SK-N-SH treated with all-trans-retinoic acid at 6 μM for 48 hours (cell line): ENCODE data around the gene LIG4.

ENCODE experiments used
- ATAC-seq: fragments of 200-7000 bp; cut with Tn5 transposase; 3 replicates; pipeline ENCODE4 v1.9.1; 2020; ENCODE audit warnings: mild to moderate bottlenecking, moderate library complexity
- ARNTL ChIP-seq: fragments of 450-650 bp; formaldehyde crosslinking; IDR thresholded peaks from 2 replicates; pipeline ENCODE4 v1.5.0; 2020; ENCODE audit warnings: low read depth, mild to moderate bottlenecking, moderate library complexity, borderline replicate concordance
- BACH2 ChIP-seq: fragments of 250-450 bp; sonication (Bioruptor Pico); IDR thresholded peaks from 2 replicates; pipeline ENCODE4 v1.9.0; 2021; ENCODE audit warnings: mild to moderate bottlenecking, borderline replicate concordance
- CSDC2 ChIP-seq: fragments of 250-450 bp; sonication (Bioruptor Pico); IDR thresholded peaks from 2 replicates; pipeline ENCODE4 v1.5.0; 2020; ENCODE audit warnings: mild to moderate bottlenecking, moderate library complexity
- ESRRG ChIP-seq: fragments of 250-450 bp; sonication (Bioruptor Pico); IDR thresholded peaks from 2 replicates; pipeline ENCODE4 v1.6.1; 2021; ENCODE audit warnings: mild to moderate bottlenecking
- GLIS3 ChIP-seq: fragments of 250-450 bp; sonication (Bioruptor Pico); IDR thresholded peaks from 2 replicates; pipeline ENCODE4 v1.5.0; 2020; ENCODE audit warnings: mild to moderate bottlenecking, moderate library complexity
- ISL1 ChIP-seq: fragments of 250-450 bp; sonication (Bioruptor Pico); IDR thresholded peaks from 2 replicates; pipeline ENCODE4 v2.1.2; 2022; ENCODE audit warnings: mild to moderate bottlenecking, moderate library complexity
- OSR1 ChIP-seq: fragments of 250-450 bp; sonication (Bioruptor Pico); IDR thresholded peaks from 2 replicates; pipeline ENCODE4 v1.8.0; 2022; ENCODE audit warnings: moderate library complexity, mild to moderate bottlenecking, inconsistent platforms
- PPARA ChIP-seq: fragments of 250-450 bp; sonication (Bioruptor Pico); IDR thresholded peaks from 2 replicates; pipeline ENCODE4 v1.5.0; 2020; ENCODE audit warnings: mild to moderate bottlenecking, borderline replicate concordance
- RARB ChIP-seq: fragments of 250-450 bp; sonication (Bioruptor Pico); IDR thresholded peaks from 2 replicates; pipeline ENCODE4 v1.8.0; 2021; ENCODE audit warnings: mild to moderate bottlenecking, moderate library complexity
- SNAI2 ChIP-seq: fragments of 250-450 bp; sonication (Bioruptor Pico); IDR thresholded peaks from 2 replicates; pipeline ENCODE4 v1.5.0; 2020; ENCODE audit warnings: mild to moderate bottlenecking, moderate library complexity
- TCF4 ChIP-seq: fragments of 250-450 bp; sonication (Bioruptor Pico); IDR thresholded peaks from 2 replicates; pipeline ENCODE4 v1.8.0; 2021; ENCODE audit warnings: mild to moderate bottlenecking, moderate library complexity, borderline replicate concordance
- TOX ChIP-seq: fragments of 250-450 bp; sonication (Bioruptor Pico); IDR thresholded peaks from 2 replicates; pipeline ENCODE4 v1.8.0; 2021; ENCODE audit warnings: mild to moderate bottlenecking, moderate library complexity, borderline replicate concordance
- ZC3H10 ChIP-seq: fragments of 250-450 bp; sonication (Bioruptor Pico); IDR thresholded peaks from 2 replicates; pipeline ENCODE4 v1.5.1; 2021; ENCODE audit warnings: mild to moderate bottlenecking, moderate library complexity
- ZFP3 ChIP-seq: fragments of 250-450 bp; sonication (Bioruptor Pico); IDR thresholded peaks from 2 replicates; pipeline ENCODE4 v1.5.0; 2020; ENCODE audit warnings: mild to moderate bottlenecking, moderate library complexity
- ZFP30 ChIP-seq: fragments of 450-650 bp; formaldehyde crosslinking; IDR thresholded peaks from 2 replicates; pipeline ENCODE4 v1.5.0; 2022; ENCODE audit warnings: mild to moderate bottlenecking, moderate library complexity
- ZNF565 ChIP-seq: fragments of 450-650 bp; formaldehyde crosslinking; conservative IDR thresholded peaks from 2 replicates; pipeline ENCODE4 v1.5.0; 2020; ENCODE audit warnings: low read depth, mild to moderate bottlenecking, moderate library complexity
- ZNF70 ChIP-seq: fragments of 450-650 bp; formaldehyde crosslinking; IDR thresholded peaks from 2 replicates; pipeline ENCODE4 v1.5.0; 2020; ENCODE audit warnings: mild to moderate bottlenecking, moderate library complexity
- ZNF8 ChIP-seq: fragments of 450-650 bp; formaldehyde crosslinking; IDR thresholded peaks from 2 replicates; pipeline ENCODE4 v1.5.0; 2020; ENCODE audit warnings: mild to moderate bottlenecking, moderate library complexity
- TF ChIP-seq, protein P1 (sequence below): fragments of 250-450 bp; sonication (Bioruptor Pico); IDR thresholded peaks from 2 replicates; pipeline ENCODE4 v1.8.0; 2021; ENCODE audit warnings: low read depth, mild to moderate bottlenecking, moderate library complexity, borderline replicate concordance
- TF ChIP-seq, protein P2 (sequence below): fragments of 250-450 bp; sonication (Bioruptor Pico); IDR thresholded peaks from 2 replicates; pipeline ENCODE4 v1.5.1; 2021; ENCODE audit warnings: mild to moderate bottlenecking, moderate library complexity
- TF ChIP-seq, protein P3 (sequence below): fragments of 250-450 bp; sonication (Bioruptor Pico); IDR thresholded peaks from 2 replicates; pipeline ENCODE4 v1.8.0; 2020; ENCODE audit warnings: mild to moderate bottlenecking, moderate library complexity, borderline replicate concordance
- TF ChIP-seq, protein P4 (sequence below): fragments of 250-450 bp; sonication (Bioruptor Pico); IDR thresholded peaks from 2 replicates; pipeline ENCODE4 v1.5.1; 2020; ENCODE audit warnings: low read depth, mild to moderate bottlenecking, moderate library complexity
- TF ChIP-seq, protein P5 (sequence below): fragments of 250-450 bp; sonication (Bioruptor Pico); IDR thresholded peaks from 2 replicates; pipeline ENCODE4 v1.5.0; 2020; ENCODE audit warnings: mild to moderate bottlenecking, moderate library complexity

The LIG4 gene

DNA sequence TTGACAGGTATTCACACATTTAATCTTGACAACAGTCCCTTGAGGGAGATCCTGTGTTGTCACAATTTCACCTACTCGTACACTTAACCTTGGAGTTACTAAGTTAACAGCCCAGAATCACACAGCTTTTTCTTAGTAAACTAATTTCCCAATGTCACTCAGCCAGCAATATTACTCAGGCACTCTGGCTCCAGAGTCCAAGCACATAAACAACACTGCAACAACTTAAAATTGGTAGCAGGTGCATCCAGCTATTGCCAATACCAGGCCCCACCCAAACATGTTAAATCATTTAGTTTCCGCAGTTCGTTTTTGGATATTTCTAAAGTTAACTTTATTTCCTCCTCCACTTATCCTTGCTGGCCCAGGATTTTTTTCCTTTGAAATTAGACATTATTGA is 32.7 kb downstream of the LIG4 start:
- no peak for TF ChIP-seq ZFP30 (CRISPR knock-in tag)
- no peak for TF ChIP-seq ESRRG (CRISPR knock-in tag)
- TF ChIP-seq OSR1 (CRISPR knock-in tag), result no peak
- TF ChIP-seq, protein P1, sequence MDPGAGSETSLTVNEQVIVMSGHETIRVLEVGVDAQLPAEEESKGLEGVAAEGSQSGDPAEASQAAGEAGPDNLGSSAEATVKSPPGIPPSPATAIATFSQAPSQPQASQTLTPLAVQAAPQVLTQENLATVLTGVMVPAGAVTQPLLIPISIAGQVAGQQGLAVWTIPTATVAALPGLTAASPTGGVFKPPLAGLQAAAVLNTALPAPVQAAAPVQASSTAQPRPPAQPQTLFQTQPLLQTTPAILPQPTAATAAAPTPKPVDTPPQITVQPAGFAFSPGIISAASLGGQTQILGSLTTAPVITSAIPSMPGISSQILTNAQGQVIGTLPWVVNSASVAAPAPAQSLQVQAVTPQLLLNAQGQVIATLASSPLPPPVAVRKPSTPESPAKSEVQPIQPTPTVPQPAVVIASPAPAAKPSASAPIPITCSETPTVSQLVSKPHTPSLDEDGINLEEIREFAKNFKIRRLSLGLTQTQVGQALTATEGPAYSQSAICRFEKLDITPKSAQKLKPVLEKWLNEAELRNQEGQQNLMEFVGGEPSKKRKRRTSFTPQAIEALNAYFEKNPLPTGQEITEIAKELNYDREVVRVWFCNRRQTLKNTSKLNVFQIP (CRISPR knock-in tag), result no peak
- no peak for TF ChIP-seq GLIS3
- no peak for TF ChIP-seq ZNF70
- TF ChIP-seq ARNTL (CRISPR knock-in tag), result no peak
- TF ChIP-seq, protein P2, sequence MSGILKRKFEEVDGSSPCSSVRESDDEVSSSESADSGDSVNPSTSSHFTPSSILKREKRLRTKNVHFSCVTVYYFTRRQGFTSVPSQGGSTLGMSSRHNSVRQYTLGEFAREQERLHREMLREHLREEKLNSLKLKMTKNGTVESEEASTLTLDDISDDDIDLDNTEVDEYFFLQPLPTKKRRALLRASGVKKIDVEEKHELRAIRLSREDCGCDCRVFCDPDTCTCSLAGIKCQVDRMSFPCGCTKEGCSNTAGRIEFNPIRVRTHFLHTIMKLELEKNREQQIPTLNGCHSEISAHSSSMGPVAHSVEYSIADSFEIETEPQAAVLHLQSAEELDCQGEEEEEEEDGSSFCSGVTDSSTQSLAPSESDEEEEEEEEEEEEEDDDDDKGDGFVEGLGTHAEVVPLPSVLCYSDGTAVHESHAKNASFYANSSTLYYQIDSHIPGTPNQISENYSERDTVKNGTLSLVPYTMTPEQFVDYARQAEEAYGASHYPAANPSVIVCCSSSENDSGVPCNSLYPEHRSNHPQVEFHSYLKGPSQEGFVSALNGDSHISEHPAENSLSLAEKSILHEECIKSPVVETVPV, result no peak
- no peak for TF ChIP-seq ZFP3
- no peak for TF ChIP-seq BACH2 (CRISPR knock-in tag)
- no peak for TF ChIP-seq TCF4 (CRISPR knock-in tag)
- TF ChIP-seq, protein P3, sequence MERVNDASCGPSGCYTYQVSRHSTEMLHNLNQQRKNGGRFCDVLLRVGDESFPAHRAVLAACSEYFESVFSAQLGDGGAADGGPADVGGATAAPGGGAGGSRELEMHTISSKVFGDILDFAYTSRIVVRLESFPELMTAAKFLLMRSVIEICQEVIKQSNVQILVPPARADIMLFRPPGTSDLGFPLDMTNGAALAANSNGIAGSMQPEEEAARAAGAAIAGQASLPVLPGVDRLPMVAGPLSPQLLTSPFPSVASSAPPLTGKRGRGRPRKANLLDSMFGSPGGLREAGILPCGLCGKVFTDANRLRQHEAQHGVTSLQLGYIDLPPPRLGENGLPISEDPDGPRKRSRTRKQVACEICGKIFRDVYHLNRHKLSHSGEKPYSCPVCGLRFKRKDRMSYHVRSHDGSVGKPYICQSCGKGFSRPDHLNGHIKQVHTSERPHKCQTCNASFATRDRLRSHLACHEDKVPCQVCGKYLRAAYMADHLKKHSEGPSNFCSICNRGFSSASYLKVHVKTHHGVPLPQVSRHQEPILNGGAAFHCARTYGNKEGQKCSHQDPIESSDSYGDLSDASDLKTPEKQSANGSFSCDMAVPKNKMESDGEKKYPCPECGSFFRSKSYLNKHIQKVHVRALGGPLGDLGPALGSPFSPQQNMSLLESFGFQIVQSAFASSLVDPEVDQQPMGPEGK (CRISPR knock-in tag), result no peak
- TF ChIP-seq ZNF8 (CRISPR knock-in tag), result no peak
- no peak for TF ChIP-seq TOX (CRISPR knock-in tag)
- TF ChIP-seq SNAI2, result no peak
- no peak for TF ChIP-seq RARB (CRISPR knock-in tag)
- TF ChIP-seq, protein P4, sequence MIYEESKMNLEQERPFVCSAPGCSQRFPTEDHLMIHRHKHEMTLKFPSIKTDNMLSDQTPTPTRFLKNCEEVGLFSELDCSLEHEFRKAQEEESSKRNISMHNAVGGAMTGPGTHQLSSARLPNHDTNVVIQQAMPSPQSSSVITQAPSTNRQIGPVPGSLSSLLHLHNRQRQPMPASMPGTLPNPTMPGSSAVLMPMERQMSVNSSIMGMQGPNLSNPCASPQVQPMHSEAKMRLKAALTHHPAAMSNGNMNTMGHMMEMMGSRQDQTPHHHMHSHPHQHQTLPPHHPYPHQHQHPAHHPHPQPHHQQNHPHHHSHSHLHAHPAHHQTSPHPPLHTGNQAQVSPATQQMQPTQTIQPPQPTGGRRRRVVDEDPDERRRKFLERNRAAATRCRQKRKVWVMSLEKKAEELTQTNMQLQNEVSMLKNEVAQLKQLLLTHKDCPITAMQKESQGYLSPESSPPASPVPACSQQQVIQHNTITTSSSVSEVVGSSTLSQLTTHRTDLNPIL (CRISPR knock-in tag), result no peak
- no peak for TF ChIP-seq ISL1
- no peak for TF ChIP-seq PPARA (CRISPR knock-in tag)
- ATAC-seq, result no peak

DNA sequence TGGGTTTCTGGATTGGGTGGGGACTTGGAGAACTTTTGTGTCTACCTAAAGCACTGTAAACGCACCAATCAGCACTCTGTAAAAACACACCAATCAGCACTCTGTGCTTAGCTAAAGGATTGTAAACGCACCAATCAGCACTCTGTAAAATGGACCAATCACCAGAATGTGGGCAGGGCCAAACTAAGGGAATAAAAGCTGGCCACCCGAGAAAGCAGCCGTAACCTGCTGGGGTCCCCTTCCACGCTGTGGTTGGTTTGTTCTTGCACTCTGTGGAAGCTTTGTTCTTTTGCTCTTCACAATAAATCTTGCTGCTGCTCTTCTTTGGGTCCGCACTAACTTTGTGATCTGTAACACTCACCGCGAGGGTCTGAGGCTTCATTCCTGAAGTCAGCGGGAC is 37.3 kb downstream of the LIG4 start:
- TF ChIP-seq BACH2 (CRISPR knock-in tag), result no peak
- TF ChIP-seq ZC3H10, result no peak
- no peak for TF ChIP-seq CSDC2 (CRISPR knock-in tag)
- no peak for TF ChIP-seq ISL1
- TF ChIP-seq, protein P3 (CRISPR knock-in tag), result no peak
- TF ChIP-seq ESRRG (CRISPR knock-in tag), result no peak
- TF ChIP-seq, protein P5, sequence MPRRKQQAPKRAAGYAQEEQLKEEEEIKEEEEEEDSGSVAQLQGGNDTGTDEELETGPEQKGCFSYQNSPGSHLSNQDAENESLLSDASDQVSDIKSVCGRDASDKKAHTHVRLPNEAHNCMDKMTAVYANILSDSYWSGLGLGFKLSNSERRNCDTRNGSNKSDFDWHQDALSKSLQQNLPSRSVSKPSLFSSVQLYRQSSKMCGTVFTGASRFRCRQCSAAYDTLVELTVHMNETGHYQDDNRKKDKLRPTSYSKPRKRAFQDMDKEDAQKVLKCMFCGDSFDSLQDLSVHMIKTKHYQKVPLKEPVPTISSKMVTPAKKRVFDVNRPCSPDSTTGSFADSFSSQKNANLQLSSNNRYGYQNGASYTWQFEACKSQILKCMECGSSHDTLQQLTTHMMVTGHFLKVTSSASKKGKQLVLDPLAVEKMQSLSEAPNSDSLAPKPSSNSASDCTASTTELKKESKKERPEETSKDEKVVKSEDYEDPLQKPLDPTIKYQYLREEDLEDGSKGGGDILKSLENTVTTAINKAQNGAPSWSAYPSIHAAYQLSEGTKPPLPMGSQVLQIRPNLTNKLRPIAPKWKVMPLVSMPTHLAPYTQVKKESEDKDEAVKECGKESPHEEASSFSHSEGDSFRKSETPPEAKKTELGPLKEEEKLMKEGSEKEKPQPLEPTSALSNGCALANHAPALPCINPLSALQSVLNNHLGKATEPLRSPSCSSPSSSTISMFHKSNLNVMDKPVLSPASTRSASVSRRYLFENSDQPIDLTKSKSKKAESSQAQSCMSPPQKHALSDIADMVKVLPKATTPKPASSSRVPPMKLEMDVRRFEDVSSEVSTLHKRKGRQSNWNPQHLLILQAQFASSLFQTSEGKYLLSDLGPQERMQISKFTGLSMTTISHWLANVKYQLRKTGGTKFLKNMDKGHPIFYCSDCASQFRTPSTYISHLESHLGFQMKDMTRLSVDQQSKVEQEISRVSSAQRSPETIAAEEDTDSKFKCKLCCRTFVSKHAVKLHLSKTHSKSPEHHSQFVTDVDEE (CRISPR knock-in tag), result no peak
- TF ChIP-seq GLIS3, result no peak
- TF ChIP-seq ZFP30 (CRISPR knock-in tag), result no peak
- TF ChIP-seq ZNF565, result no peak
- TF ChIP-seq TCF4 (CRISPR knock-in tag), result no peak
- TF ChIP-seq, protein P2, result no peak
- no peak for TF ChIP-seq PPARA (CRISPR knock-in tag)
- no peak for TF ChIP-seq ZNF70
- TF ChIP-seq ZFP3, result no peak
- TF ChIP-seq ARNTL (CRISPR knock-in tag), result no peak
- TF ChIP-seq SNAI2, result no peak
- TF ChIP-seq TOX (CRISPR knock-in tag), result no peak
- ATAC-seq, result no peak
